Germinal center (tissue), 1 donor: ENCODE results near the gene TPPP3.

Experiments used
- DNase-seq: peaks from one replicate; pipeline ENCODE4 v3.0.0; 2012; ENCODE audit warnings: mixed read lengths, low spot score

Gene TPPP3

GRCh38 chr16:67342616-67343015, 50.7 kb downstream of the TPPP3 start:
- no peak for DNase-seq

GRCh38 chr16:67341250-67341649, 52.0 kb downstream of the TPPP3 start:
- DNase-seq: no peak
